HepG2 (cell line): ENCODE data around the gene CCL18.

Experiments used
- CREB3 ChIP-seq: sonication (generic); formaldehyde crosslinking; IDR thresholded peaks from 2 replicates; pipeline ENCODE4 v1.5.0; 2020; ENCODE audit warnings: missing genetic modification reagents
- EZH2 ChIP-seq: conservative IDR thresholded peaks from 2 replicates; pipeline ENCODE4 v1.6.1; 2012; ENCODE audit warnings: mild to moderate bottlenecking, low read depth, low read length, moderate library complexity
- HCFC1 ChIP-seq: fragments of 150-350 bp; IDR thresholded peaks from 2 replicates; pipeline ENCODE4 v1.6.1; 2014; ENCODE audit warnings: low read depth, low read length
- MYC ChIP-seq: sonication (generic); formaldehyde crosslinking; IDR thresholded peaks from 2 replicates; pipeline ENCODE4 v1.9.0; 2021; ENCODE audit warnings: missing genetic modification reagents, borderline replicate concordance
- POLR2A ChIP-seq, 2 experiments: IDR thresholded peaks; 2 replicates each; pipeline ENCODE4 v1.6.1; 2011; ENCODE audit warnings: low read depth in 2 of 2, low read length in 2 of 2, mild to moderate bottlenecking in 1 of 2, moderate library complexity in 1 of 2; ENCODE audit not compliant: insufficient read depth in 1 of 2
- RELA ChIP-seq: sonication (generic); formaldehyde crosslinking; IDR thresholded peaks from 2 replicates; pipeline ENCODE4 v1.4.0; 2020; ENCODE audit warnings: missing genetic modification reagents
- SMC3 ChIP-seq: IDR thresholded peaks from 2 replicates; pipeline ENCODE4 v1.6.1; 2011; ENCODE audit warnings: low read length, improper control_type of control experiment
- TF ChIP-seq, protein P1 (sequence below), 2 experiments: IDR thresholded peaks; 2 replicates each; pipeline ENCODE4 v1.6.1; 2011 to 2012; ENCODE audit warnings: low read length in 2 of 2, borderline replicate concordance in 1 of 2, low read depth in 1 of 2, mild to moderate bottlenecking in 1 of 2, moderate library complexity in 1 of 2

DNA sequence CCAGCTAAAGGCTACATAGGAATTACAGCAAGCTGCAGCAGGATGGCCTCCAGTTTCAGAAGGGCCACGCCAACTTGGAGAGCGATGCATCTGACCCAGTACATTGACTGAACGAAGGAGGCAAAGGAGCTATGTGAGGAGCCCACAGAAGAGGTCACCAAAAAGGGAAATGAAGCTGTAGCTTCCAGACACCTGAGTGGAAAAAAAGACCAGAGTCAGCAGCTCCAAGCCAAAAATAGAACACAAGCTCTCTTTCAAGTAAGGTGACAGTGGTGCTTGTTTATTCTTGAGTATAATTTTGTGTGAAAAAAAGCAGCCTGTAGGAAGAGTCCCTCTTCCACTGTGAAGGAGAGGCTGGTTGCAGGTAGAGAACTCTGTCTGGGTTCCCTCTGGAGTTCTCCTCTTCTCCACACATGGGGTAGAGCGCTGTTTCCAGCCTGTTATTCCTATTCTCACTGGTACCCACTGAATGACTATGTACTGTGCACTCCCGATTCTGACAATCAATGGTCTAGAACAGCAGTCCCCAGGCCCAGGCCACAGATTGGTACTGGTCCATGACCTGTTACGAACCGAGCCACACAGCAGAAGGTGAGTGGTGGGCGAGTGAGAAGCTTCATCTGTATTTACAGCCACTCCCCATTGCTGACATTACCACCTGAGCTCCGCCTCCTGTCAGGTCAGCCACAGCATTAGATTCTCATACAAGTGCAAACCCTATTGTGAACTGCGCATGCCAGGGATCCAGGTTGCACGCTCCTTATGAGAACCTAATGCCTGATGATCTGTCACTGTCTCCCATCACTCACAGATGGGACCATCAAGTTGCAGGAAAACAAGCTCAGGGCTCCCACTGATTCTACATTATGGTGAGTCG is 54.6 kb downstream of the CCL18 start:
- TF ChIP-seq, protein P1, sequence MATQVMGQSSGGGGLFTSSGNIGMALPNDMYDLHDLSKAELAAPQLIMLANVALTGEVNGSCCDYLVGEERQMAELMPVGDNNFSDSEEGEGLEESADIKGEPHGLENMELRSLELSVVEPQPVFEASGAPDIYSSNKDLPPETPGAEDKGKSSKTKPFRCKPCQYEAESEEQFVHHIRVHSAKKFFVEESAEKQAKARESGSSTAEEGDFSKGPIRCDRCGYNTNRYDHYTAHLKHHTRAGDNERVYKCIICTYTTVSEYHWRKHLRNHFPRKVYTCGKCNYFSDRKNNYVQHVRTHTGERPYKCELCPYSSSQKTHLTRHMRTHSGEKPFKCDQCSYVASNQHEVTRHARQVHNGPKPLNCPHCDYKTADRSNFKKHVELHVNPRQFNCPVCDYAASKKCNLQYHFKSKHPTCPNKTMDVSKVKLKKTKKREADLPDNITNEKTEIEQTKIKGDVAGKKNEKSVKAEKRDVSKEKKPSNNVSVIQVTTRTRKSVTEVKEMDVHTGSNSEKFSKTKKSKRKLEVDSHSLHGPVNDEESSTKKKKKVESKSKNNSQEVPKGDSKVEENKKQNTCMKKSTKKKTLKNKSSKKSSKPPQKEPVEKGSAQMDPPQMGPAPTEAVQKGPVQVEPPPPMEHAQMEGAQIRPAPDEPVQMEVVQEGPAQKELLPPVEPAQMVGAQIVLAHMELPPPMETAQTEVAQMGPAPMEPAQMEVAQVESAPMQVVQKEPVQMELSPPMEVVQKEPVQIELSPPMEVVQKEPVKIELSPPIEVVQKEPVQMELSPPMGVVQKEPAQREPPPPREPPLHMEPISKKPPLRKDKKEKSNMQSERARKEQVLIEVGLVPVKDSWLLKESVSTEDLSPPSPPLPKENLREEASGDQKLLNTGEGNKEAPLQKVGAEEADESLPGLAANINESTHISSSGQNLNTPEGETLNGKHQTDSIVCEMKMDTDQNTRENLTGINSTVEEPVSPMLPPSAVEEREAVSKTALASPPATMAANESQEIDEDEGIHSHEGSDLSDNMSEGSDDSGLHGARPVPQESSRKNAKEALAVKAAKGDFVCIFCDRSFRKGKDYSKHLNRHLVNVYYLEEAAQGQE (IDR thresholded peaks at IDR 0.05; ENCODE audit: borderline replicate concordance in 1 of 2, low read depth in 1 of 2, low read length in 2 of 2), result no peak
- TF ChIP-seq CREB3 (CRISPR knock-in tag), result no peak
- TF ChIP-seq HCFC1, result no peak
- TF ChIP-seq SMC3, result no peak
- no peak for TF ChIP-seq EZH2
- TF ChIP-seq POLR2A (IDR thresholded peaks at IDR 0.05; ENCODE audit: insufficient read depth in 1 of 2, low read depth in 2 of 2, low read length in 2 of 2), result no peak
- TF ChIP-seq MYC (CRISPR knock-in tag), result no peak
- no peak for TF ChIP-seq RELA (CRISPR knock-in tag)
